KMS-11 (cell line): Measurements from ENCODE around the gene GRK4.

Source experiments
- H2AFZ ChIP-seq: fragments of 200-600 bp; sonication (generic); 2 replicates; pipeline ENCODE4 v1.6.1; 2016; ENCODE audit warnings: antibody characterized with exemption, mixed run types, low read depth
- H3K27ac ChIP-seq: fragments of 200-600 bp; sonication (generic); 2 replicates; pipeline ENCODE4 v1.6.1; 2016; ENCODE audit warnings: mild to moderate bottlenecking, mixed run types
- H3K27me3 ChIP-seq: fragments of 200-600 bp; sonication (generic); 2 replicates; pipeline ENCODE4 v1.6.1; 2017; ENCODE audit warnings: mild to moderate bottlenecking, low read depth, mixed run types, moderate library complexity; ENCODE audit not compliant: insufficient read depth
- H3K36me3 ChIP-seq: fragments of 200-600 bp; sonication (generic); 2 replicates; pipeline ENCODE4 v1.6.1; 2017; ENCODE audit warnings: mild to moderate bottlenecking, mixed run types; ENCODE audit not compliant: insufficient read depth
- H3K4me1 ChIP-seq: fragments of 200-600 bp; sonication (generic); 2 replicates; pipeline ENCODE4 v1.6.1; 2016; ENCODE audit warnings: mild to moderate bottlenecking, low read depth, mixed run types; ENCODE audit not compliant: poor library complexity, severe bottlenecking
- H3K4me2 ChIP-seq: fragments of 200-600 bp; sonication (generic); 2 replicates; pipeline ENCODE4 v1.7.0; 2016; ENCODE audit warnings: mild to moderate bottlenecking, mixed run types
- H3K4me3 ChIP-seq: fragments of 200-600 bp; sonication (generic); IDR thresholded peaks from 2 replicates; pipeline ENCODE4 v1.6.1; 2017; ENCODE audit warnings: low read depth, low read length, mixed read lengths; ENCODE audit not compliant: insufficient read depth
- H3K79me2 ChIP-seq: fragments of 200-600 bp; sonication (generic); 2 replicates; pipeline ENCODE4 v1.6.1; 2016; ENCODE audit warnings: low read depth, mixed run types; ENCODE audit not compliant: insufficient read depth
- H3K9ac ChIP-seq: fragments of 200-600 bp; sonication (generic); 2 replicates; pipeline ENCODE4 v1.6.1; 2016; ENCODE audit warnings: mild to moderate bottlenecking, mixed run types
- H4K20me1 ChIP-seq: fragments of 200-600 bp; sonication (generic); 2 replicates; pipeline ENCODE4 v1.6.1; 2016; ENCODE audit warnings: mild to moderate bottlenecking, mixed run types; ENCODE audit not compliant: insufficient read depth
- CTCF ChIP-seq: fragments of 200-600 bp; sonication (generic); conservative IDR thresholded peaks from 2 replicates; pipeline ENCODE4 v1.6.1; 2017; ENCODE audit warnings: low read depth, mild to moderate bottlenecking, antibody characterized with exemption, low read length, moderate library complexity, mixed read lengths

GRK4 gene

GRCh38 chr4:2928242-2929176, 34.9 kb upstream of the GRK4 start:
- H4K20me1 ChIP-seq = no peaks in the 10 kb centered on the region
- no peaks in the 10 kb centered on the region for H3K36me3 ChIP-seq
- H3K4me3 ChIP-seq = no peak overlapping the region
- no peak overlapping the region for H2AFZ ChIP-seq
- no peaks in the 10 kb centered on the region for H3K27me3 ChIP-seq
- no peak overlapping the region for H3K4me2 ChIP-seq
- H3K9ac ChIP-seq = no peak overlapping the region
- TF ChIP-seq CTCF = no peak
- no peaks in the 10 kb centered on the region for H3K79me2 ChIP-seq
- no peaks in the 10 kb centered on the region for H3K4me1 ChIP-seq
- H3K27ac ChIP-seq = no peak overlapping the region

- Histone ChIP-seq H3K9ac (no peak overlapping the region), H4K20me1 (no peaks in the 10 kb centered on the region), H3K27ac (no peak overlapping the region), H3K4me2 (no peak overlapping the region), H3K4me3 (no peak overlapping the region), H3K27me3 (no peaks in the 10 kb centered on the region), H3K79me2 (no peaks in the 10 kb centered on the region), H3K36me3 (no peaks in the 10 kb centered on the region), H3K4me1 (no peaks in the 10 kb centered on the region), H2AFZ (no peak overlapping the region)
- TF ChIP-seq CTCF = no peak
Measured at GRCh38 chr4:2929469-2929868, 33.9 kb upstream of the GRK4 start.

- Histone ChIP-seq H4K20me1 (no peaks in the 10 kb centered on the region), H2AFZ (no peak overlapping the region), H3K4me1 (no peaks in the 10 kb centered on the region), H3K27ac (no peak overlapping the region), H3K79me2 (no peaks in the 10 kb centered on the region), H3K9ac (no peak overlapping the region), H3K27me3 (no peaks in the 10 kb centered on the region), H3K4me3 (no peak overlapping the region), H3K4me2 (no peak overlapping the region), H3K36me3 (no peaks in the 10 kb centered on the region)
- TF ChIP-seq CTCF = no peak
Measured at GRCh38 chr4:2930135-2930757, 33.1 kb upstream of the GRK4 start.

GRCh38 chr4:2930758-2931511, 32.4 kb upstream of the GRK4 start:
- no peak overlapping the region for H2AFZ ChIP-seq
- H4K20me1 ChIP-seq = no peaks in the 10 kb centered on the region
- no peak for TF ChIP-seq CTCF
- H3K4me3 ChIP-seq = no peak overlapping the region
- H3K27me3 ChIP-seq = no peaks in the 10 kb centered on the region
- no peaks in the 10 kb centered on the region for H3K79me2 ChIP-seq
- H3K4me1 ChIP-seq = peaks cover 4% of the 10 kb centered on the region
- H3K4me2 ChIP-seq = no peak overlapping the region
- no peaks in the 10 kb centered on the region for H3K36me3 ChIP-seq
- H3K9ac ChIP-seq = no peak overlapping the region
- H3K27ac ChIP-seq = no peak overlapping the region
